WTC11 (cell line): ENCODE data around the gene IPPK. TPM values are rescaled to one million over a fixed set of nuclear protein-coding genes. Genes with fewer than 3 reads are reported as not detected.

Experiments used
- ATAC-seq: fragments of 200-7000 bp; cut with Tn5 transposase; 2 replicates; pipeline ENCODE4 v1.10.0; 2021; ENCODE audit warnings: mild to moderate bottlenecking, moderate library complexity
- CTCF ChIA-PET: fragments of 300-600 bp; sonication (Branson Sonifier 250); formaldehyde crosslinking; loops from one replicate; lab custom pipeline; 2021; ENCODE audit warnings: antibody characterized with exemption; lab: Charles Lee
- POLR2A ChIA-PET: fragments of 350-600 bp; sonication (Branson Sonifier 250); formaldehyde crosslinking; loops from one replicate; lab custom pipeline; 2021; ENCODE audit warnings: antibody characterized with exemption; lab: Charles Lee
- DNase-seq: peaks from one replicate; pipeline ENCODE4 v3.0.0; 2021; ENCODE audit warnings: low spot score
- H3K27ac Mint-ChIP-seq: 2 replicates; pipeline ENCODE4 v1.8.0; 2021; ENCODE audit warnings: mixed read lengths
- H3K27me3 Mint-ChIP-seq: 2 replicates; pipeline ENCODE4 v1.8.0; 2021; ENCODE audit warnings: low read depth, mild to moderate bottlenecking, moderate library complexity, mixed read lengths
- H3K36me3 Mint-ChIP-seq: 2 replicates; pipeline ENCODE4 v1.8.0; 2021; ENCODE audit warnings: mixed read lengths
- H3K4me1 Mint-ChIP-seq: 2 replicates; pipeline ENCODE4 v1.8.0; 2022; ENCODE audit warnings: mixed read lengths
- H3K4me3 Mint-ChIP-seq: 2 replicates; pipeline ENCODE4 v1.8.0; 2021; ENCODE audit warnings: mild to moderate bottlenecking, moderate library complexity, mixed read lengths
- H3K9me3 Mint-ChIP-seq: 2 replicates; pipeline ENCODE4 v1.8.0; 2021; ENCODE audit warnings: mixed read lengths
- AR ChIP-seq: fragments of 250-450 bp; sonication (Bioruptor Pico); IDR thresholded peaks from 2 replicates; pipeline ENCODE4 v1.9.0; 2021; ENCODE audit warnings: mild to moderate bottlenecking
- ATF3 ChIP-seq: sonication (generic); formaldehyde crosslinking; conservative IDR thresholded peaks from 2 replicates; pipeline ENCODE4 v1.8.1; 2022; ENCODE audit warnings: mild to moderate bottlenecking, missing genetic modification reagents
- CDX4 ChIP-seq: fragments of 250-450 bp; sonication (Bioruptor Pico); IDR thresholded peaks from 2 replicates; pipeline ENCODE4 v1.9.0; 2021; ENCODE audit warnings: moderate library complexity, mild to moderate bottlenecking, inconsistent platforms, borderline replicate concordance
- E2F4 ChIP-seq: sonication (generic); formaldehyde crosslinking; IDR thresholded peaks from 2 replicates; pipeline ENCODE4 v1.8.1; 2022; ENCODE audit warnings: low read depth, mild to moderate bottlenecking, moderate library complexity, missing genetic modification reagents, borderline replicate concordance
- IRF1 ChIP-seq: sonication (generic); formaldehyde crosslinking; IDR thresholded peaks from 2 replicates; pipeline ENCODE4 v1.8.0; 2023; ENCODE audit warnings: missing genetic modification reagents
- JAZF1 ChIP-seq: fragments of 250-450 bp; sonication (Bioruptor Pico); IDR thresholded peaks from 2 replicates; pipeline ENCODE4 v1.9.0; 2021; ENCODE audit warnings: moderate library complexity, mild to moderate bottlenecking, inconsistent platforms
- NR2C2 ChIP-seq: sonication (generic); formaldehyde crosslinking; IDR thresholded peaks from 2 replicates; pipeline ENCODE4 v1.8.0; 2022; ENCODE audit warnings: mild to moderate bottlenecking, missing genetic modification reagents
- OVOL2 ChIP-seq: fragments of 250-450 bp; sonication (Bioruptor Pico); IDR thresholded peaks from 2 replicates; pipeline ENCODE4 v1.9.0; 2021; ENCODE audit warnings: mild to moderate bottlenecking, borderline replicate concordance
- RELA ChIP-seq: sonication (generic); formaldehyde crosslinking; IDR thresholded peaks from 2 replicates; pipeline ENCODE4 v1.8.1; 2022; ENCODE audit warnings: missing genetic modification reagents, mild to moderate bottlenecking, borderline replicate concordance
- RORB ChIP-seq: fragments of 250-450 bp; sonication (Bioruptor Pico); IDR thresholded peaks from 2 replicates; pipeline ENCODE4 v1.9.0; 2021; ENCODE audit warnings: mild to moderate bottlenecking
- STAT6 ChIP-seq: sonication (generic); formaldehyde crosslinking; conservative IDR thresholded peaks from 2 replicates; pipeline ENCODE4 v1.8.1; 2023; ENCODE audit warnings: mild to moderate bottlenecking, low read depth, missing genetic modification reagents, moderate library complexity
- ZNF121 ChIP-seq: sonication (generic); formaldehyde crosslinking; IDR thresholded peaks from 2 replicates; pipeline ENCODE4 v1.8.0; 2023; ENCODE audit warnings: missing genetic modification reagents
- ZNF219 ChIP-seq: sonication (generic); formaldehyde crosslinking; IDR thresholded peaks from 2 replicates; pipeline ENCODE4 v1.8.0; 2023; ENCODE audit warnings: missing genetic modification reagents, mild to moderate bottlenecking, borderline replicate concordance
- ZNF416 ChIP-seq: fragments of 250-450 bp; sonication (Bioruptor Pico); IDR thresholded peaks from 2 replicates; pipeline ENCODE4 v1.9.0; 2021; ENCODE audit warnings: mild to moderate bottlenecking, inconsistent platforms
- total RNA-seq: library from RNA; stranded (reverse); gene quantifications from 3 replicates; pipeline ENCODE4 v1.2.3, GENCODE V29; 2021
- TF ChIP-seq, protein P1 (sequence below): fragments of 250-450 bp; sonication (Bioruptor Pico); IDR thresholded peaks from 2 replicates; pipeline ENCODE4 v2.1.2; 2022; ENCODE audit warnings: mild to moderate bottlenecking, moderate library complexity
- TF ChIP-seq, protein P2 (sequence below): sonication (generic); formaldehyde crosslinking; IDR thresholded peaks from 2 replicates; pipeline ENCODE4 v1.8.1; 2023; ENCODE audit warnings: mild to moderate bottlenecking, missing genetic modification reagents

IPPK gene
- total RNA-seq, 1 experiment from 2014 or later = 8.6 TPM

DNA sequence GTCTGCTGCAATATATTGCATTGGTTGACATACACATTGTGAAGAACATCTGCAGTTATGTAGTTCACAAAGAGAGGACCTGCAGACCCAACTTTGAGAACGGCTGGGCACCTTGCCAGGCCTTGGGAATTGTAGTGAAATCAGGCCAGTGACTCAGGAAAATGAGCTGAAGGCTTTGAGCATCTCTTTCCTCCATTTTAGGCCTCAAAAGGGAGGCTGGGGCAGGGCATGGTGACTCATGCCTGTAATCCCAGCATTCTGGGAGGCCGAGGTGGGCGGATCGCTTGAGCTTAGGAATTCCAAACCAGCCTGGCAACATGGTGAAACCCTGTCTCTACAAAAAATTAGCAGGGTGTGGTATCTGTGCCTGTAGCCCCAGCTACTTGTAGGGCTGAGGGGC, 1.4 kb upstream of the IPPK start:
- no peaks in the 10 kb centered on the region; the same call in 1 of the 2 replicates for H3K27me3 Mint-ChIP-seq
- H3K4me1 Mint-ChIP-seq = peaks cover 6% of the 10 kb centered on the region
- no peaks in the 10 kb centered on the region for H3K36me3 Mint-ChIP-seq
- ChIA-PET POLR2A (interaction anchor here (0.6 to 1.0 kb wide), 2 partner anchors 11 to 758 kb away, joined by 3 read pairs; no protein-coding TSS in a partner anchor), CTCF (interaction anchor here (0.8 to 2.6 kb wide), 5 partner anchors 13 to 533 kb away, joined by 3 to 9 read pairs (median 6); partner anchors contain the start of genes CENPP and NOL8)
- no peak overlapping the region for H3K27ac Mint-ChIP-seq
- DNase-seq (no peak), ATAC-seq (no peak)
- TF ChIP-seq IRF1 (CRISPR knock-in tag) = no peak
- peak overlapping the region; percentile 96 for H3K4me3 Mint-ChIP-seq
- no peaks in the 10 kb centered on the region for H3K9me3 Mint-ChIP-seq

GRCh38 chr9:92669527-92669889, 423 bp downstream of the IPPK start:
- POLR2A ChIA-PET = interaction anchor here (1.2 to 1.5 kb wide), 2 partner anchors 95 to 344 kb away, joined by 4 to 8 read pairs; partner anchors contain the start of genes BICD2, CENPP and NOL8
- CTCF ChIA-PET = interaction anchor here (1.1 to 1.8 kb wide), 6 partner anchors 10 to 344 kb away, joined by 4 to 8 read pairs (median 6); partner anchors contain the start of genes CENPP and NOL8
- ATAC-seq (no peak; the same call in 1 of the 2 replicates), DNase-seq (peak; percentile 27)
- Mint-ChIP-seq H3K27me3 (no peaks in the 10 kb centered on the region), H3K9me3 (no peaks in the 10 kb centered on the region), H3K27ac (peak overlapping the region; percentile 83; the same call in 1 of the 2 replicates), H3K4me1 (peaks cover 17% of the 10 kb centered on the region), H3K4me3 (peak overlapping the region; percentile 96), H3K36me3 (no peaks in the 10 kb centered on the region)
- TF ChIP-seq OVOL2 (CRISPR knock-in tag) (no peak), JAZF1 (CRISPR knock-in tag) (no peak), E2F4 (no peak), RELA (CRISPR knock-in tag) (no peak; the same call in 1 of the 2 replicates), AR (no peak)

- Mint-ChIP-seq H3K4me3 (peak overlapping the region; percentile 96), H3K27me3 (no peaks in the 10 kb centered on the region), H3K27ac (peak overlapping the region; percentile 83), H3K9me3 (no peaks in the 10 kb centered on the region), H3K4me1 (peaks cover 17% of the 10 kb centered on the region), H3K36me3 (no peaks in the 10 kb centered on the region)
- DNase-seq (peak; percentile 40), ATAC-seq (peak; percentile 9; the same call in 1 of the 2 replicates)
- ChIA-PET CTCF (no interaction called here), POLR2A (no interaction called here)
- TF ChIP-seq ZNF416 (CRISPR knock-in tag) (no peak), ZNF121 (no peak), NR2C2 (CRISPR knock-in tag) (no peak), CDX4 (CRISPR knock-in tag) (no peak), RELA (CRISPR knock-in tag) (no peak), RORB (CRISPR knock-in tag) (no peak), STAT6 (CRISPR knock-in tag) (no peak), ATF3 (CRISPR knock-in tag) (no peak), ZNF219 (CRISPR knock-in tag) (no peak)
- TF ChIP-seq, protein P1, sequence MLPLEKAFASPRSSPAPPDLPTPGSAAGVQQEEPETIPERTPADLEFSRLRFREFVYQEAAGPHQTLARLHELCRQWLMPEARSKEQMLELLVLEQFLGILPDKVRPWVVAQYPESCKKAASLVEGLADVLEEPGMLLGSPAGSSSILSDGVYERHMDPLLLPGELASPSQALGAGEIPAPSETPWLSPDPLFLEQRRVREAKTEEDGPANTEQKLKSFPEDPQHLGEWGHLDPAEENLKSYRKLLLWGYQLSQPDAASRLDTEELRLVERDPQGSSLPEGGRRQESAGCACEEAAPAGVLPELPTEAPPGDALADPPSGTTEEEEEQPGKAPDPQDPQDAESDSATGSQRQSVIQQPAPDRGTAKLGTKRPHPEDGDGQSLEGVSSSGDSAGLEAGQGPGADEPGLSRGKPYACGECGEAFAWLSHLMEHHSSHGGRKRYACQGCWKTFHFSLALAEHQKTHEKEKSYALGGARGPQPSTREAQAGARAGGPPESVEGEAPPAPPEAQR (CRISPR knock-in tag) = no peak
- TF ChIP-seq, protein P2, sequence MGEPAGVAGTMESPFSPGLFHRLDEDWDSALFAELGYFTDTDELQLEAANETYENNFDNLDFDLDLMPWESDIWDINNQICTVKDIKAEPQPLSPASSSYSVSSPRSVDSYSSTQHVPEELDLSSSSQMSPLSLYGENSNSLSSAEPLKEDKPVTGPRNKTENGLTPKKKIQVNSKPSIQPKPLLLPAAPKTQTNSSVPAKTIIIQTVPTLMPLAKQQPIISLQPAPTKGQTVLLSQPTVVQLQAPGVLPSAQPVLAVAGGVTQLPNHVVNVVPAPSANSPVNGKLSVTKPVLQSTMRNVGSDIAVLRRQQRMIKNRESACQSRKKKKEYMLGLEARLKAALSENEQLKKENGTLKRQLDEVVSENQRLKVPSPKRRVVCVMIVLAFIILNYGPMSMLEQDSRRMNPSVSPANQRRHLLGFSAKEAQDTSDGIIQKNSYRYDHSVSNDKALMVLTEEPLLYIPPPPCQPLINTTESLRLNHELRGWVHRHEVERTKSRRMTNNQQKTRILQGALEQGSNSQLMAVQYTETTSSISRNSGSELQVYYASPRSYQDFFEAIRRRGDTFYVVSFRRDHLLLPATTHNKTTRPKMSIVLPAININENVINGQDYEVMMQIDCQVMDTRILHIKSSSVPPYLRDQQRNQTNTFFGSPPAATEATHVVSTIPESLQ (CRISPR knock-in tag) = no peak
Observed at GRCh38 chr9:92668746-92669526, 995 bp downstream of the IPPK start.
